ENCODE measurements around the gene C1orf105.

Gene C1orf105

DNA sequence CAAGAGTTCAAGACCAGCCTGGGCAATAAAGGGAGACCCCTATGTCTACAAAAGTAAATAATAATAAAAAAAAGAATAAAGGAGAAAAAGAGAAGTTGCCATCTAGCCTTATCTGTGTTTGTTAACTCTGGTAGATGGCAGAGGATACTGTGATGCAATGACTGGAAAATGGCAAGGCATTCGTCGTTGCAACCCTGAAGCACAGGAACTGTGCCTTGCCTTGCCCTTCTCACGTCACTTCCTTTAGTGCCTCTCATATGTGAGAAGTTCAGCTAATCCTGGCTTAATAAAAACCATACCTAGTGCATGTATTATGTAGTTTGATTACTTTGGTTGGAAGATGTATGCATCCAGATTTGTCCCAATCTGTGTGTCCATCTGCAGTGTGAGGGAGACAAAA lies 49.2 kb downstream of the C1orf105 start:
- TF ChIP-seq, protein P1, sequence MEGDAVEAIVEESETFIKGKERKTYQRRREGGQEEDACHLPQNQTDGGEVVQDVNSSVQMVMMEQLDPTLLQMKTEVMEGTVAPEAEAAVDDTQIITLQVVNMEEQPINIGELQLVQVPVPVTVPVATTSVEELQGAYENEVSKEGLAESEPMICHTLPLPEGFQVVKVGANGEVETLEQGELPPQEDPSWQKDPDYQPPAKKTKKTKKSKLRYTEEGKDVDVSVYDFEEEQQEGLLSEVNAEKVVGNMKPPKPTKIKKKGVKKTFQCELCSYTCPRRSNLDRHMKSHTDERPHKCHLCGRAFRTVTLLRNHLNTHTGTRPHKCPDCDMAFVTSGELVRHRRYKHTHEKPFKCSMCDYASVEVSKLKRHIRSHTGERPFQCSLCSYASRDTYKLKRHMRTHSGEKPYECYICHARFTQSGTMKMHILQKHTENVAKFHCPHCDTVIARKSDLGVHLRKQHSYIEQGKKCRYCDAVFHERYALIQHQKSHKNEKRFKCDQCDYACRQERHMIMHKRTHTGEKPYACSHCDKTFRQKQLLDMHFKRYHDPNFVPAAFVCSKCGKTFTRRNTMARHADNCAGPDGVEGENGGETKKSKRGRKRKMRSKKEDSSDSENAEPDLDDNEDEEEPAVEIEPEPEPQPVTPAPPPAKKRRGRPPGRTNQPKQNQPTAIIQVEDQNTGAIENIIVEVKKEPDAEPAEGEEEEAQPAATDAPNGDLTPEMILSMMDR (IDR thresholded peaks at IDR 0.05): no peak
- no peak for TF ChIP-seq ZFX (IDR thresholded peaks at IDR 0.05; ENCODE audit: borderline replicate concordance)
- H3K27ac ChIP-seq: no peak overlapping the region

DNA sequence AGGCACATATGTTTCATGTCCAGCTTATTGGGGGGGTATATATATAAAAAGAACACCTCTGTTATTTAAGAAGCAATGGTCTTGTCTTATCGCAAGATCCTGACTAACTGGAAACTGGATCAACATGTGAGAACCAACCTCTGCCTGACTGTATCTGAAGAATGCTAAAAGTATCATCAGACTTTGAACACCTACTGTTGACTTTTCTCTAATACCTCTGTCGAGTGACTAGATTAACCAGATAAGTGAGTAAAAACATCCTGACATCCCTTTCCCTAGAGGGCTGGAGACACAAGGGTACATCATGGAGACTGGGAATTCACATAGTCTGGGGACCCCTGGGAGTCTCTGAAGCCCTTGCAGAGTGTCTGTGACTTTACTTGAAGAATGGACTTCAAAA lies 49.7 kb downstream of the C1orf105 start:
- TF ChIP-seq, protein P1 (IDR thresholded peaks at IDR 0.05): no peak
- no peak for TF ChIP-seq ZFX (IDR thresholded peaks at IDR 0.05; ENCODE audit: borderline replicate concordance)
- no peak overlapping the region for H3K27ac ChIP-seq

DNA sequence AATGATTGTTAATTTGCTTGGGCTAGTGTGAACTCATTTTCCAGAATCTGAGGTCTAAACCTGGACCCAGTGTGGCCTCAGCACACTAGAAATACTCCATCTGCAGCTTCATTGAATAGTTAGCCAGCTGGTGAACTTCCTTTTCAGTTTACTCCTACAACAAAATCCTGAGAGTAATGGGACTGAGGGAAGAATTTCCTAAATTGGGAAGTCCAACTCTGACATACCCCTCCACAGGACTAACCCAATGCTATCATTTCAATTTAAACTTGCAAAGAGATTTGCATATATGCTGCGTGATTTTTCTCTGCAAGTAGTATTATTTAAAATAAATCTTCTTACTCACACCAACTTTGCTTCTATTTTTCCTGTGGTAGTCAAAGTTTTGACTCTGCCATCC lies 51.2 kb downstream of the C1orf105 start:
- H3K27ac ChIP-seq: no peak overlapping the region
- TF ChIP-seq, protein P1 (IDR thresholded peaks at IDR 0.05): no peak
- TF ChIP-seq ZFX (IDR thresholded peaks at IDR 0.05; ENCODE audit: borderline replicate concordance): no peak

DNA sequence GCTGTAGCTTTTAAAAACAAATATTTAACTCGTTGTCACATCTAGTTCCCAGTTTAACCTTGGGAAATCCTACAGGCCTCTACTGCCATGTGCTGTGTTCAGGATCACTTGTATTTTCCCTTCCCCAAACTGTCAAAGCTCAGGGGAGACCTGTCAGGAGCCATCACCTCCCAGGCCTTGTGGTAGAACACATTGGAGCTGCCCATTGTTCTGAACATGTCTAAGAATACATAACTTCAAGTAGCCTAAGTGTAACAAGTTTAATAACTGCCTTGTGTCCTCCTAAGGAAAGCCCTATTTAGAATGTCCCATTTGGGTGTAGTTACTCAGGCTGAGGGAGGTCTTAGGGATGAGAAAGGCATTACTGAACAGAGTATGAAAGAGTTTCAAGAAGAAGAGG lies 52.0 kb downstream of the C1orf105 start:
- TF ChIP-seq, protein P1 (IDR thresholded peaks at IDR 0.05): no peak
- no peak for TF ChIP-seq ZFX (IDR thresholded peaks at IDR 0.05; ENCODE audit: borderline replicate concordance)
- H3K27ac ChIP-seq: no peak overlapping the region

DNA sequence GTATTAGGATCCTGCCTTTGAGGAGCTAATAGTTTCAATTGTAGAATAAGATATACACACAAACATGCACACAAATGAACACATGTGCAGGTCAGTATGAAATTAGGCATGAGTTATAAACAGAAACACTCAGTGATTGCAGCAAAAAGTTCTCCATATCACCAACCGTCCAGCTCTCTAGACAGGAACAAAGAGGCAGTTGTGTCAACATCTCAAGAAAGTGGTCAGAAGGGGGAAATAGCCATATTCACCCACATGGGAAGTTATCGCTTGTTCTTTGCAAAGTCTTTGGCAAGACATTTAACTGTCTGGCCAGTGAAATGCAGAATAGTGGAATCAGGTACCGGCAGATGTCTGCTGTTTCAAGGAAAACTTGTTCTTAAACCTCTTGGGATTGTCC lies 52.8 kb downstream of the C1orf105 start:
- TF ChIP-seq, protein P1 (IDR thresholded peaks at IDR 0.05): no peak
- TF ChIP-seq ZFX (IDR thresholded peaks at IDR 0.05; ENCODE audit: borderline replicate concordance): no peak

DNA sequence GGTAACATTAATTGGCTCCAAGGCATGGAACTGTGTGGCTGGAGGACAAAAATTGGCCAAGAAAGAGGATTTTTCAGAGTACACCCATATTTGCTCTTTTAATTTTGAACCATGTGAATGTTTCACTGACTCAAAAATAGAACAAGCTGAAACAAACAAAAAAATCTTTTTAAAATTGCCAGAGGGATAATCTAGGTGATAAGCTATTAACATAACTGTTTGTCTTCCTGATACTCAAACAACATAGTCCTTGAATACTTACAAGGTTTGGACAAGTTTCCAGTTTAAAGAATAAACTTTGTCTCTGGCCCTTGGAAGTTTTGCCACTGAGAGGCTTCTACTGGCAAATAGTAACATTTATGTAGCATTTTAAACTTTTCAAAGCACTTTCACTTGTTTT lies 53.4 kb downstream of the C1orf105 start:
- no peak overlapping the region for H3K27ac ChIP-seq
- TF ChIP-seq, protein P1 (IDR thresholded peaks at IDR 0.05): no peak
- no peak for TF ChIP-seq ZFX (IDR thresholded peaks at IDR 0.05; ENCODE audit: borderline replicate concordance)

More for the DNA sequence above, 52.8 kb downstream of the C1orf105 start:
- no peak overlapping the region for H3K27ac ChIP-seq

DNA sequence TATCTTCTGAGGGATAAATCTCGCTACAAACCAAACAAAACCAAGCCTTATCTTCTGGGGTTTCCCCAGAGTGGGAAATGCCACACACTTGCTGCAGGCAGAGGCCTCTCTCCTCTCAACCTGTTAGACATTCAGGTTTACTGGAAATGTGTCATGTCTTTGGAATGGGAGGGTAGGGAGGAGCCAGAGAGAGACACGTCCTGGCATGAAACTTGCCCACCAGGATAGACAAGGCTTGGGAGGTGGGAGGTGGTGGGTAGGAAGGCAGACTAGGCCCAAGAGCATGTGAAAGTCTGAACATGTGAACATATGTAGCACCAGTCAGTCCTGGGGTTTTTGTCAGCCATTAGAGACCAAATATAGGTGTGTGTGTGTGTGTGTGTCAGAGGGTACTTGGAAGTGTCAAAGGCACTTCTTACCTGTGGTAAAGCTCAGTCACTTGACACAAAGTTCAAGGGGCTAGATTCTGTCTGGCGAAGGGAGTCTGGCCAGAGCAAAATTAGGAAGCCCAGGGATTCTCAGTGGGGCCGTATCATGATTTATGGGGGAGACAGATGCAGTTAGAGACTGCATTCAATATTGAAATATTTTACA lies 55.8 kb downstream of the C1orf105 start:
- no peak for TF ChIP-seq ZFX (IDR thresholded peaks at IDR 0.05; ENCODE audit: borderline replicate concordance)
- TF ChIP-seq, protein P1 (IDR thresholded peaks at IDR 0.05): no peak
- no peak overlapping the region for H3K27ac ChIP-seq
